Activated B cell treated with CpG ODN at 0.5 μM for 24 hours (primary cell): ENCODE measurements around the gene BSN. TPM values are rescaled to one million over a fixed set of nuclear protein-coding genes. Genes with fewer than 3 reads are reported as not detected.

Source experiments
- ATAC-seq: fragments of 200-7000 bp; cut with Tn5 transposase; one replicate; pipeline ENCODE4 v1.10.0; 2021; ENCODE audit warnings: low read depth, mild to moderate bottlenecking, moderate library complexity
- CTCF ChIA-PET: fragments of 350-600 bp; sonication (Branson Sonifier 250); formaldehyde crosslinking; loops from one replicate; lab custom pipeline; 2021; ENCODE audit warnings: antibody characterized with exemption; lab: Charles Lee
- POLR2A ChIA-PET: fragments of 350-600 bp; sonication (Branson Sonifier 250); formaldehyde crosslinking; loops from one replicate; lab custom pipeline; 2021; ENCODE audit warnings: antibody characterized with exemption; lab: Charles Lee
- DNase-seq: peaks from one replicate; pipeline ENCODE4 v3.0.0; 2022
- H3K27ac Mint-ChIP-seq: one replicate; pipeline ENCODE4 v1.8.0; 2020; ENCODE audit warnings: mixed read lengths
- H3K27me3 Mint-ChIP-seq: one replicate; pipeline ENCODE4 v1.8.0; 2021; ENCODE audit warnings: mixed read lengths
- H3K36me3 Mint-ChIP-seq: one replicate; pipeline ENCODE4 v1.8.0; 2021; ENCODE audit warnings: low read depth, mixed read lengths
- H3K4me1 Mint-ChIP-seq: one replicate; pipeline ENCODE4 v1.8.0; 2021; ENCODE audit warnings: mixed read lengths
- H3K4me3 Mint-ChIP-seq: one replicate; pipeline ENCODE4 v1.8.0; 2020; ENCODE audit warnings: mild to moderate bottlenecking, mixed read lengths
- H3K9me3 Mint-ChIP-seq: one replicate; pipeline ENCODE4 v1.8.0; 2020; ENCODE audit warnings: mixed read lengths
- CTCF ChIP-seq: fragments of 200-600 bp; IDR thresholded peaks from one replicate; pipeline ENCODE4 v1.8.0; 2022; ENCODE audit warnings: antibody characterized with exemption, mild to moderate bottlenecking
- intact Hi-C: fragments of 100-400 bp; cut with micrococcal nuclease; formaldehyde crosslinking; loops from one replicate; pipeline ENCODE4 v1.15.1; 2024
- total RNA-seq: library from RNA; stranded (reverse); gene quantifications from 2 replicates; pipeline ENCODE4 v1.2.3, GENCODE V29; 2022

BSN gene
- total RNA-seq, 1 donor from 2014 or later: 0.69 TPM

DNA sequence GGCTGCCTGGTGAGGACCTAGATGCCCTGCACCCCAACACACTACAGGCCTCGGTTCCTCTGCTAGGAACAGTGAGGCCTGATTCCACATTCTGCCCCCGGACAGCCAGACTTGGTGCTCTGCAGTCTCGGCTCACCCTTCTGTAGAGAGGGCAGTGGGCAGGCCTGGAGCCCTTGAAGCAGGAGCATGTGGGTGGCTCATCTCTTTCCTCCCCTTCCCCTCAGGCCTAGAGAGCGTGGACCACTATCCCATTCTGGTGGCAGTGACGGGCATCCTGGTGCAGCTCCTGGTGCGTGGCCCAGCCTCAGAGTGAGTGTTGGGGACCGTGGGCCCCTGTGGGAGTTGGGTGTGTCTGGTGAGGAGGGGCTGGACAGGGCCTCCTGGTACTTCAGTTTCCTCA, 161.9 kb downstream of the BSN start:
- no peak for TF ChIP-seq CTCF
- no peaks in the 10 kb centered on the region for H3K9me3 Mint-ChIP-seq
- ChIA-PET CTCF (no interaction called here), POLR2A (no interaction called here)
- no peak for DNase-seq
- peaks cover 14% of the 10 kb centered on the region for H3K4me1 Mint-ChIP-seq
- H3K27ac Mint-ChIP-seq: no peak overlapping the region
- no peak for ATAC-seq
- H3K4me3 Mint-ChIP-seq: no peak overlapping the region
- no peaks in the 10 kb centered on the region for H3K27me3 Mint-ChIP-seq
- intact Hi-C loops: no loop called here
- H3K36me3 Mint-ChIP-seq: peaks cover 15% of the 10 kb centered on the region

- Mint-ChIP-seq H3K27me3 (no peaks in the 10 kb centered on the region), H3K9me3 (no peaks in the 10 kb centered on the region), H3K4me3 (no peak overlapping the region), H3K4me1 (peaks cover 16% of the 10 kb centered on the region), H3K27ac (no peak overlapping the region), H3K36me3 (peaks cover 20% of the 10 kb centered on the region)
- TF ChIP-seq CTCF: no peak
- ChIA-PET POLR2A (no interaction called here), CTCF (no interaction called here)
- intact Hi-C loops: no loop called here
- ATAC-seq: no peak
- no peak for DNase-seq
Observed at GRCh38 chr3:49716691-49717210, 162.5 kb downstream of the BSN start.

DNA sequence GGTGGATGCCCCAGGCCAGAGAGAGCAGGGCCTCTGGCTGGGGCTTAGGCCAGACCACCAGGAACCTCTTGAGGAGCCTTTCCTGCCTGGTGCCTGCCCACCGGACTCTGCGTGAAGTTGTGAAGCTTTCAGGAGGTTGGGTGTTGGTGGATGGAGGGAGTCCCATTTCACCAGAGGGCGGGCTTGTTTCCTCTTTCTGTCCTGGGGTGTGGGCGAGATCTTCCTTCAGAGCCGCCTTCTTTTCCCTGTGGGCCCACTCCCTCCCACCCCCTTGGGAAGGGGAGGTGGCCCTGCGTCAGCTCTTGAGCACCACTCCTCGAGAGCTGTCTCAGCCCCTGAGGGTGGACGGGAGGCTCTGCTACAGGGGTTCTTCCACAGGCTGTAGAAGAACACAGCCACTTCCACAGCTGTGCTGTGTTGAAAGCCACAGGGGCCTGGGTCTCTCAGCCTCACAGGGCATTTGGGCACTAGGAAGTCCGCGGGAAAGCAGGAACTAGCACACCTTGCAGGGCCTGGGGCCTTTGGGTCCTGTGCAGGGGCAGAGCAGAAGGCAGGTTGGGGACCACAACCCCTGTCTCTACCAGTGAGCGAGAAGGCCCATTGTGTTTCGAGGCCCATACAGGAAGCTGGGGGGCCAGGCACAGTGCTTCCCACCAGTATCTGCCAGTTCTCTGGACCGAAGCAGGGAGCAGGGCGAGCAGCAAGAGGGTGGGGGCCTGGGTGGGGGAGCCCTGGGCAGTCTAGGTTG, 163.1 kb downstream of the BSN start:
- Mint-ChIP-seq H3K4me3 (no peak overlapping the region), H3K27ac (no peak overlapping the region), H3K27me3 (no peaks in the 10 kb centered on the region), H3K36me3 (peaks cover 24% of the 10 kb centered on the region), H3K9me3 (no peaks in the 10 kb centered on the region), H3K4me1 (peaks cover 20% of the 10 kb centered on the region)
- DNase-seq (no peak), ATAC-seq (no peak)
- POLR2A ChIA-PET: interaction anchor here (0.6 kb wide), 2 partner anchors 231 to 241 kb away, joined by 3 to 4 read pairs; no protein-coding TSS in a partner anchor
- TF ChIP-seq CTCF: no peak
- intact Hi-C loops: no loop called here
- CTCF ChIA-PET: no interaction called here

GRCh38 chr3:49717959-49718857, 163.9 kb downstream of the BSN start:
- intact Hi-C loops: loop anchor here (2.0 kb wide), 1 partner anchor 575 kb away; the partner anchor contains the start of gene IFRD2
- CTCF ChIA-PET: interaction anchor here (0.8 to 1.2 kb wide), 2 partner anchors 15 to 87 kb away, joined by 3 to 5 read pairs; no protein-coding TSS in a partner anchor
- ATAC-seq (no peak), DNase-seq (no peak)
- Mint-ChIP-seq H3K36me3 (peaks cover 29% of the 10 kb centered on the region), H3K27me3 (no peaks in the 10 kb centered on the region), H3K9me3 (no peaks in the 10 kb centered on the region), H3K27ac (peak overlapping the region; percentile 83), H3K4me3 (peak overlapping the region; percentile 84), H3K4me1 (peaks cover 28% of the 10 kb centered on the region)
- POLR2A ChIA-PET: interaction anchor here (0.6 to 1.9 kb wide), 7 partner anchors 12 to 240 kb away, joined by 3 to 6 read pairs (median 5); partner anchors contain the start of genes INKA1 and IP6K1
- no peak for TF ChIP-seq CTCF
